ENCODE measurements around the gene NMT2.

Gene NMT2

DNA sequence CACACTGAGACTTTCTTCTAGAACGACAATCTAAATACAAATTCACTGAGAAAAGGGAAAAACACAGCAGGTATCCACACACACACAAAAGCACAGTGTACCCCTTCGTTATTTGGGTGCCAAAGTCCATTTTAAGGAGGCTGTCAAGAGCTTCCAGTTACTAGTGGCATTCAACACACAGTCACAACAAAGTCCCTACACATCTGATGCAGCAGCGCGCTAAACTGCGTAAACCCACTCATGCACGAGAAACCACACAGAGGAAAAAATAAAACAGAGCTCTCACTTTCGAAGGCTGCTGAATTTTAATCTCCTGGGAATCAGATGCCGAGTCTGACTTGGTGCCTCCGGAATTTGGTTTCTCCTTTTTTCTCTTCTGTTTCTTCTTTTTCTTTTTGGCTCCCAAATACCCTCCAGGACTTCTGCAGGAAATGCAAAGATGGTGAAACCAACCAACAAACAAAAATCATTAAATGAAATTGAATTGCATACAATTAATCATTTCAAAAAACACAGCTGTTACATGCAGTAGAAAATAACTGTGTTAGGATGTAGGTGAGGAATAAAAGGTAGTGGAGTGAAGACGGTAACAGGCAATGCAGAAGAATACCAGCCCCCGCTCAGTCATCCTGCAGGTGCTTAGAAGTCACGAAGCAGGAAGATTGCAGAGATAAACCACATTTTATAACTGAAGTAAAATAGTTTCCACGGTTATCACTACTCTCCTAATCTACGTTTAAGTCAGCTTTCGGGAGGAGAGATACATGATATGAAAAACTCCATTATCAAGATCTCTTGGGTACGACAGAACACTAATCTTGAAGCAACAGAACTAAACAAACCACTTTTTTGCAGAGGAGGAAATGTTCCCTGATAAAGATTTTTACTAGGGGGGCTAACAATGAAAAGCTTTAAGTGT, 27.1 kb downstream of the NMT2 start:
- Histone ChIP-seq H3K18ac (ENCODE audit: low read length) (no peak overlapping the region), H3K9ac (ENCODE audit: low read depth, low read length, poor library complexity) (no peak overlapping the region), H3K79me1 (ENCODE audit: low read depth, low read length) (no peaks in the 10 kb centered on the region), H2BK15ac (ENCODE audit: low read length) (no peak overlapping the region), H3K4me3 (ENCODE audit: low read length in 2 of 2) (no peak overlapping the region), H2BK12ac (ENCODE audit: low read length) (no peak overlapping the region), H3K4me2 (ENCODE audit: insufficient read depth, low read length, poor library complexity, severe bottlenecking) (no peak overlapping the region), H3K36me3 (replicated peaks in 1 of 2; ENCODE audit: control insufficient read depth in 2 of 2, insufficient read depth in 2 of 2, low read length in 2 of 2) (peaks cover 2 to 32% of the 10 kb centered on the region in 2 donors), H3K14ac (ENCODE audit: low read length) (no peak overlapping the region), H3K4ac (ENCODE audit: low read length) (no peak overlapping the region), H3K23ac (ENCODE audit: low read depth, low read length, poor library complexity) (no peak overlapping the region), H4K8ac (ENCODE audit: low read depth, low read length) (no peak overlapping the region), H3K27me3 (ENCODE audit: control insufficient read depth in 3 of 3, insufficient read depth in 3 of 3, low read depth in 1 of 3, low read length in 3 of 3) (no peaks in the 10 kb centered on the region), H3K27ac (replicated peaks; ENCODE audit: low read length) (no peak overlapping the region), H3K9me3 (replicated peaks in 1 of 2; ENCODE audit: control insufficient read depth in 2 of 2, insufficient read depth in 1 of 2, low read depth in 1 of 2, low read length in 2 of 2) (no peaks in the 10 kb centered on the region), H2AFZ (ENCODE audit: low read length) (no peak overlapping the region), H4K91ac (ENCODE audit: low read depth, low read length, poor library complexity) (no peak overlapping the region), H2BK120ac (ENCODE audit: low read depth, low read length) (no peak overlapping the region), H3K4me1 (ENCODE audit: control insufficient read depth in 2 of 2, insufficient read depth in 1 of 2, low read depth in 1 of 2, low read length in 2 of 2) (peaks cover 6 to 13% of the 10 kb centered on the region in 2 donors), H2AK5ac (ENCODE audit: low read depth, low read length) (no peak overlapping the region), H2BK5ac (ENCODE audit: low read length) (no peak overlapping the region)
- WGBS, 2 donors (ENCODE audit: extremely low coverage in 2 of 2, insufficient read length in 2 of 2, insufficient replicate concordance in 1 of 2), result no CpG with 5 or more reads among the region's 16 CpGs
- no peak for DNase-seq (ENCODE audit: low spot score)

DNA sequence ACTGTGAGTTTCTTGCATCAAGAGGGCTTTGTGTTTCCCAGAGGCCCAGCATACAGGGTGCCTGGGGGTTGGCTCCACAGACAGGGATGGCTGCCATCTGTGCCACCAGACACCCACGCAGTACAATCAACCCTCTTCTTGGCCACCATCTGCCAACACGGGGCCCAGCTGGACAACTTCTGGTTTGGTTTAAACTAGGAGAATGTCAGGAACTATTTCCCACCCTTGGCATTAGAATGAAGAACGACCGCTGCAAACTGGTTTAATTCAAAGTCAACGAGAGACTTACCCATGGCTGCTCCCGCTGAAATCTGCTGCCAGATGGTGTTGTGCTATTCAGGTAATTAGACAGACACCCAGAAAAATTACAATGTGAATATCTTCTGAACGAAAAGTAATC, 27.8 kb downstream of the NMT2 start:
- no peak overlapping the region for H2BK5ac ChIP-seq (ENCODE audit: low read length)
- no peak overlapping the region for H2BK120ac ChIP-seq (ENCODE audit: low read depth, low read length)
- H2BK15ac ChIP-seq (ENCODE audit: low read length), result no peak overlapping the region
- no peak overlapping the region for H3K27ac ChIP-seq (replicated peaks; ENCODE audit: low read length)
- H3K9me3 ChIP-seq (replicated peaks in 1 of 2; ENCODE audit: control insufficient read depth in 2 of 2, insufficient read depth in 1 of 2, low read depth in 1 of 2, low read length in 2 of 2), result no peaks in the 10 kb centered on the region
- peaks cover 2 to 34% of the 10 kb centered on the region in 2 donors for H3K36me3 ChIP-seq (replicated peaks in 1 of 2; ENCODE audit: control insufficient read depth in 2 of 2, insufficient read depth in 2 of 2, low read length in 2 of 2)
- no peaks in the 10 kb centered on the region for H3K27me3 ChIP-seq (ENCODE audit: control insufficient read depth in 3 of 3, insufficient read depth in 3 of 3, low read depth in 1 of 3, low read length in 3 of 3)
- no peak overlapping the region for H2BK12ac ChIP-seq (ENCODE audit: low read length)
- H4K91ac ChIP-seq (ENCODE audit: low read depth, low read length, poor library complexity), result no peak overlapping the region
- no peak overlapping the region for H3K9ac ChIP-seq (ENCODE audit: low read depth, low read length, poor library complexity)
- peak overlapping the region; percentile 13 for H3K14ac ChIP-seq (ENCODE audit: low read length)
- H3K4me2 ChIP-seq (ENCODE audit: insufficient read depth, low read length, poor library complexity, severe bottlenecking), result no peak overlapping the region
- peak overlapping the region; percentile 48 for H3K18ac ChIP-seq (ENCODE audit: low read length)
- no peak overlapping the region for H3K4ac ChIP-seq (ENCODE audit: low read length)
- no peak overlapping the region for H3K23ac ChIP-seq (ENCODE audit: low read depth, low read length, poor library complexity)
- no CpG with 5 or more reads among the region's 7 CpGs for WGBS, 2 donors (ENCODE audit: extremely low coverage in 2 of 2, insufficient read length in 2 of 2, insufficient replicate concordance in 1 of 2)
- no peak overlapping the region for H4K8ac ChIP-seq (ENCODE audit: low read depth, low read length)
- no peak overlapping the region for H3K4me3 ChIP-seq (ENCODE audit: low read length in 2 of 2)
- H2AFZ ChIP-seq (ENCODE audit: low read length), result no peak overlapping the region
- peaks cover 4 to 13% of the 10 kb centered on the region in 2 donors for H3K4me1 ChIP-seq (ENCODE audit: control insufficient read depth in 2 of 2, insufficient read depth in 1 of 2, low read depth in 1 of 2, low read length in 2 of 2)
- no peaks in the 10 kb centered on the region for H3K79me1 ChIP-seq (ENCODE audit: low read depth, low read length)
- DNase-seq (ENCODE audit: low spot score), result no peak
- H2AK5ac ChIP-seq (ENCODE audit: low read depth, low read length), result no peak overlapping the region

DNA sequence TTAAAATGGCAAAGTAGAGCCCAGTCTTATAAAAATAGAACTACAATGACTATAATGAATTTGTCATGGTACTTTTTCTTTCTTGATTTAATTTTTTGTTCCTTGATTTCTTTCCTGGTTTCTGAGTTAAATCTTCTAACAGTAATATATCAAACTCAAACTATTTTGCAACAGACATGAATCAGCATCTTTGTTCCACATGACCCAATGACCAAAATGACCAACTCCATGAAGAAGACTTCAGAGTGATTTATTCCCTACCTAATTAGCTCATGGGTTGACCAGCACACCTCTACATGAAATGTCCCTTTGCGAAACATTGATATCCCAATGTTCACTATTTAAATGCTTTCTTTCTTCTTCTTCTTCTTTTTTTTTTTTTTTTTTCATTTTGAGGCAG, 30.9 kb downstream of the NMT2 start:
- Histone ChIP-seq H2BK5ac (ENCODE audit: low read length) (no peak overlapping the region), H2BK12ac (ENCODE audit: low read length) (no peak overlapping the region), H3K14ac (ENCODE audit: low read length) (no peak overlapping the region), H2BK15ac (ENCODE audit: low read length) (no peak overlapping the region), H3K4ac (ENCODE audit: low read length) (no peak overlapping the region), H2AK5ac (ENCODE audit: low read depth, low read length) (no peak overlapping the region), H3K9me3 (replicated peaks in 1 of 2; ENCODE audit: control insufficient read depth in 2 of 2, insufficient read depth in 1 of 2, low read depth in 1 of 2, low read length in 2 of 2) (no peaks in the 10 kb centered on the region), H4K91ac (ENCODE audit: low read depth, low read length, poor library complexity) (no peak overlapping the region), H3K27ac (replicated peaks; ENCODE audit: low read length) (no peak overlapping the region), H3K9ac (ENCODE audit: low read depth, low read length, poor library complexity) (no peak overlapping the region), H3K4me3 (ENCODE audit: low read length in 2 of 2) (no peak overlapping the region), H3K4me1 (ENCODE audit: control insufficient read depth in 2 of 2, insufficient read depth in 1 of 2, low read depth in 1 of 2, low read length in 2 of 2) (peaks cover 4 to 13% of the 10 kb centered on the region in 2 donors), H3K23ac (ENCODE audit: low read depth, low read length, poor library complexity) (no peak overlapping the region), H2AFZ (ENCODE audit: low read length) (no peak overlapping the region), H3K79me1 (ENCODE audit: low read depth, low read length) (no peaks in the 10 kb centered on the region), H4K8ac (ENCODE audit: low read depth, low read length) (no peak overlapping the region), H3K18ac (ENCODE audit: low read length) (no peak overlapping the region), H3K4me2 (ENCODE audit: insufficient read depth, low read length, poor library complexity, severe bottlenecking) (no peak overlapping the region), H3K36me3 (replicated peaks in 1 of 2; ENCODE audit: control insufficient read depth in 2 of 2, insufficient read depth in 2 of 2, low read length in 2 of 2) (peaks cover 18 to 64% of the 10 kb centered on the region in 2 donors), H3K27me3 (ENCODE audit: control insufficient read depth in 3 of 3, insufficient read depth in 3 of 3, low read depth in 1 of 3, low read length in 3 of 3) (no peaks in the 10 kb centered on the region), H2BK120ac (ENCODE audit: low read depth, low read length) (no peak overlapping the region)
- WGBS, 2 donors (ENCODE audit: extremely low coverage in 2 of 2, insufficient read length in 2 of 2, insufficient replicate concordance in 1 of 2), result no CpG with 5 or more reads among the region's 1 CpG
- DNase-seq (ENCODE audit: low spot score), result no peak

DNA sequence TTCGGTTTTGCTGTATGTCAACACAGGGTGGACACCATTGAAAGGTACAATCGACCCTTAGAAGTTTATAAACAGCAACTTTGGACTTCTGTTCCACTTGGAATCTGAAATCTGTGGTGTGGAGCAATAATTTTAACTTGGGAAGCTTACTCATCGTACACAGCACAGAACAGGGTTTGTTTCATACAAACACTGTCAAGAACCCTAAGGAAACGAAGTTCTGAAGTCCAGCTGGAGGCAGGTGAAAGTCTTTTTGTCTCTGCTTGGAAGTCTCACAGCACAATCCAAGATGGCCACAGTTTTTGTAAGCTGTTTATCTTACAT, 31.5 kb downstream of the NMT2 start:
- peaks cover 20 to 71% of the 10 kb centered on the region in 2 donors for H3K36me3 ChIP-seq (replicated peaks in 1 of 2; ENCODE audit: control insufficient read depth in 2 of 2, insufficient read depth in 2 of 2, low read length in 2 of 2)

More for the DNA sequence above, 31.5 kb downstream of the NMT2 start:
- Histone ChIP-seq H2BK15ac (ENCODE audit: low read length) (no peak overlapping the region), H3K4me3 (ENCODE audit: low read length in 2 of 2) (no peak overlapping the region), H3K9me3 (replicated peaks in 1 of 2; ENCODE audit: control insufficient read depth in 2 of 2, insufficient read depth in 1 of 2, low read depth in 1 of 2, low read length in 2 of 2) (no peaks in the 10 kb centered on the region), H3K27ac (replicated peaks; ENCODE audit: low read length) (no peak overlapping the region), H3K9ac (ENCODE audit: low read depth, low read length, poor library complexity) (no peak overlapping the region), H3K18ac (ENCODE audit: low read length) (no peak overlapping the region), H3K4me1 (ENCODE audit: control insufficient read depth in 2 of 2, insufficient read depth in 1 of 2, low read depth in 1 of 2, low read length in 2 of 2) (peaks cover 4 to 13% of the 10 kb centered on the region in 2 donors), H2BK5ac (ENCODE audit: low read length) (no peak overlapping the region), H2BK120ac (ENCODE audit: low read depth, low read length) (no peak overlapping the region), H3K23ac (ENCODE audit: low read depth, low read length, poor library complexity) (no peak overlapping the region), H3K4ac (ENCODE audit: low read length) (no peak overlapping the region), H3K14ac (ENCODE audit: low read length) (no peak overlapping the region), H3K27me3 (ENCODE audit: control insufficient read depth in 3 of 3, insufficient read depth in 3 of 3, low read depth in 1 of 3, low read length in 3 of 3) (no peaks in the 10 kb centered on the region), H2BK12ac (ENCODE audit: low read length) (no peak overlapping the region), H2AFZ (ENCODE audit: low read length) (no peak overlapping the region), H3K4me2 (ENCODE audit: insufficient read depth, low read length, poor library complexity, severe bottlenecking) (no peak overlapping the region), H4K91ac (ENCODE audit: low read depth, low read length, poor library complexity) (no peak overlapping the region), H2AK5ac (ENCODE audit: low read depth, low read length) (no peak overlapping the region), H4K8ac (ENCODE audit: low read depth, low read length) (no peak overlapping the region), H3K79me1 (ENCODE audit: low read depth, low read length) (no peaks in the 10 kb centered on the region)
- DNase-seq (ENCODE audit: low spot score), result no peak
- no CpG with 5 or more reads among the region's 4 CpGs for WGBS, 2 donors (ENCODE audit: extremely low coverage in 2 of 2, insufficient read length in 2 of 2, insufficient replicate concordance in 1 of 2)

All from neuronal stem cell (in vitro differentiated cells).